Tongue (tissue), 2 donors: ENCODE data around the gene ACACA. TPM values are rescaled to one million over a fixed set of nuclear protein-coding genes. Genes with fewer than 3 reads are reported as not detected.
"Not testable (repeated sequence)": the region's sequence is repeated elsewhere in the genome, so short reads cannot be mapped to it uniquely, and the experiment has no call there.

Source experiments
- DNase-seq: peaks from one replicate; pipeline ENCODE4 v3.0.0-alpha.2; 2015
- total RNA-seq: library from RNA; depleted of rRNA; stranded (reverse); fragments of >200 nt; gene quantifications from one replicate; pipeline ENCODE4 v1.2.3, GENCODE V29; 2014

Gene ACACA
- total RNA-seq, 1 donor from 2014 or later: 45.0 TPM

DNA sequence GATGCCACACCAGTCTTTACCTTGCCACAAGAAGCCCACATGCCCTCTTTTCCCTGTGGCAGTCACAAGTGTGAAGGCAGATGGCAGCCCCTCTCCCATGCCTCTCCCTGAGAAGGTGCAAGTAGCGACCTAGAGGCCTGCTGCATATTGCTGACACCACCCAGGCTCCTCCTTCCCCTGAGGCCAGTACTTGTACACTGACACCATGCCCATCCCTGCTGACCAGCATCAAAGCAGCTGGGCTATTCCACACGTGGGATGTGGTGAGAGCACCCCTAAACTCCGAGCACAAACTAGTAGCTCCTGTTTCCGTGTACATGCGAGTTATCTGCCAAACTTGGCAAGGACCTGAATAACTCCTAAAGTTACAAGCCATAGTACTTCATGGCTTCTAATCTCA is 308.5 kb downstream of the ACACA start:
- no peak for DNase-seq

DNA sequence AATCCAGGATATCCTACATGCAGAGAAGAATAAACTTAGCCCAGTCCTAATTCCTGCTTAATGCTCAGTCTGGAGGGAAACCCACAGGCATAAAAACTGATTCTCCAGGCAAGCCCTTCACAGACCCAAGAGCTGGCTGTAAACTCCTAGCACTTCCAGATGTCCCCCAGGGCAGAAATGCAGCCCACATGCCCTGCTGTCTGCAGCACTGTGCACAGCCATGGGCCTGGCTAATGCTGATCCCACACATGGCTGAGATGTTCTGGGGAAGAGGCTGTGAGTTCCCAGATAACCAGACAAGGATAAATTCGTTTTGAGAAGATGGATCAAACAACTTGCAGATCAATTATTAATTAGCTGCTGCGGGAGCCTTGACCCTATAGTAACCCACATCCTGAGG is 309.5 kb downstream of the ACACA start:
- DNase-seq: no peak

DNA sequence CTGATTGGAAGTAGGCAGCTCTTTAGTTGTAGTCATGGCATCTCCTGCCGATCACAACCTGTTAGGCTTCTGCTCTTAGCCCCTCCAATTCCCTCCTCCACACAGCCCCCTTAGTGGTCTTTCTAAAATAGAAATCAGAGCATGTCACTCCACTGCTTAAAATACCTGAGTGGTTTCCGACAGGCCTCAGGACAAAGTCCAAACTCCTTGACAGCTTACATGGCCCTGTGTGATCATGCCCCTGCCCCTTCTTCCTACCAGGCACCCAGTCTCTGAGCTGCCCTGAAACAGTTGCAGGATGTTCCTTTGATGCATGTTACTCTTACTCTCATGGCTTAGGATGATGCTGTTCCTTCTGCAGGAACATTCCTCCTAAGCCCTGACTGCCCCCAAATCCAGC is 310.6 kb downstream of the ACACA start:
- no peak for DNase-seq

DNA sequence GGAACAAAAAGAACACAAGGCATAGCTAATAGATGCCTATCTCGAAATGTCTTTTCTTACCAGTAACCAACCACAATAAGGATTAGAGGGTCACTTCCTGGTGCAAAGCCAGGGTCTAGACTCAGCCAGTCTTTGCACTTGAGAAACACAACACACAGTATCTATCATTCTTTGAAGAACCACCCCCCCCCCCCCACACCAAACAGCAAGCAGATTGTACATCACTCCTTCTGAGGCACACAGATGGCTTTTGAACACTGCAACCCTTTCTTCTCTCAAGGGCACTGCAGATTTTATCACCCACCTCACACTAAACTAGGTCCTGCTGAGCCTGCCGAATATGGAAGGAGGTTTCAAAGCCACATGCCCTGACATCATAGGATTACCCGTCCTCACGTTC is 312.2 kb downstream of the ACACA start:
- DNase-seq: no peak

DNA sequence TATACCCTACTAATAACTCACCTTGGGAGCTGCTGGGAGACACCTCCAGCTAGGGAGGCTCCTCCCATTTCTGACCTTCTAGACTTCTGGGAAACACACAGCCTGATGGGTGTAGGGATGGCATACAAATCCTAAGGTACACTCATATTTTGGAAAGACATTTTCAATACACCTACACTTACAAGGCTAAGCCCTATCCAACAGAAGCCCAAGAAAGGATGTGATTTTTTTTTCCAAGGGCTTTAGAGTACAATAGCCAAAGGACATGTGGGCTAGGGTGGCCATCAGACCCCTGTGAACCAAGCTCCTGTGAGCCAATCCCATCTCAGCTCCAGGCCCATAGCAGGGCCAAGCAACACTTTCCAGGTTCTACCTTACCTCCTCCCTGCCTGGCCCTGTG is 313.9 kb downstream of the ACACA start:
- no peak for DNase-seq

DNA sequence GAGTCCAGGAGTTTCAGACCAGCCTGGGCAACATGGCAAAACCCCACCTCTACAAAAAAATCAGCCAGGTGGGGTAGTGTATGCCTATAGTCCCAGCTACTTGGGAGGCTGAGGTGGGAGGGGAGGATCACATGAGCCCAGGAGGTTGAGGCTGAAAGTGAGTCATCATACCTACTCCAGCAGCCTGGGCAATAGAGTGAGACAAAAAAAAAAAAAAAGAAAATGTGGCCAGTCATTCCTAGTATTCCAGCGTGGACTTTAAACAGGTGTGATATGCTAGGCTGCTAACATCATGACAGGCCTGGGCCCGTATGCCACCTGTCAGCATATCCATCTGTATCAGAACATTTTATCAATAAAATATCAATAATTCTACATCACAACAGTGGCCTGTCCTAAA is 314.6 kb downstream of the ACACA start:
- no peak for DNase-seq

DNA sequence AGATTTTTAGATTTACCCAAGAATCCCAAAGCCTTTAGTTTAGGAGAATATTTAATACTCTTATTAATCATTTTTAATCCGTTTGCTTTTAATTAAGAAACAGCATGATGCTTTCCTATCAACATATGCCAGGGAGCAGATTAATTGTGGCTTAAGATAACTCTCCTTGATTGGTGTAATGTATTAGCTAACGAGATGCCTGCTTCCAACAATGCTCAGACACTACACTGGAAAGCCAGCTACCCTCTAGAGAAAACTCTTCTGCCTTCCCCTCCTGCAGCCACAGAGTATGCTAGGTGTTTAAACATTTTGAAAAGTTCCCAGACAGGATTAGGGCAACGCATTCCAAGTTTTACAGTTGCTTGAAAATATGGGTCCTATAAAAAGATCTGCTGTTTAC is 315.7 kb downstream of the ACACA start:
- DNase-seq: no peak

DNA sequence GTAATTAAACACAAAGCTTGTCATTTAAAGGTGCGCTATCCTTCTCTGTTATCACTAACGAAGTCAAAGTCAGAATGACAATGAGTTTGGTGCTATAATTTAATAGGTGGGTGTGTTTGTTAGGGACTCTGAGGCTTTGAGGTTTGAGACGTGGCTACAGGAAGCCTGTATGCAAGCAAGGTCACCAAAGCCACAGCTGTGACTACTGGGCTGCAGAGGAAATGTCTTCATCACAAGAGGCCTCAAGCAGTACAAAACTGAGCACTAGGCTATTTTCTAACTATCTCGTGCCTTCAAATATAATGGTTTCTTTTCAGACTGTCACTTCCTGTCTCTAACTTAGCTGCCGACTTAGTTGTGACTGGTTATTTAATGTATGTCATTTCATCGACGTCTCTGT is 316.7 kb downstream of the ACACA start:
- DNase-seq: no peak

DNA sequence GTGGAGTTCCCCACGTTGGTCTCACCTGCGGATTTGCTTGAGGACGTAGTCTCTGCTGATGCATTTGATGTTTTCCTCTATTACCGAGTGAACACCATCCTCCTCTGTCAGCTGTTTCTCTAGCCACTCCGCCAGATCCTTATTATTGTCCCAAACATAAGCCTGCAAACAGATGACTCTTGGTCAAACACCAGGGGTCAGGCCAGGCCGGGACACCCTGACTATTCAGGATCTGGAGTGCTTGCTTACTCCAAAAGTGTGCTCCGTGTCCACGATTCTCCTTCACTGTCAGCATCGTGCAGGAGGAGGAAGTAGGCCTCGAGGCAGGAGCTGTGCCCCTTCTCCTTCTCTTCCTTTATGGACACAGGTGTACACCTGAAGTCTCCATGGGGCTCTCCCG is 317.7 kb downstream of the ACACA start:
- DNase-seq: no peak

DNA sequence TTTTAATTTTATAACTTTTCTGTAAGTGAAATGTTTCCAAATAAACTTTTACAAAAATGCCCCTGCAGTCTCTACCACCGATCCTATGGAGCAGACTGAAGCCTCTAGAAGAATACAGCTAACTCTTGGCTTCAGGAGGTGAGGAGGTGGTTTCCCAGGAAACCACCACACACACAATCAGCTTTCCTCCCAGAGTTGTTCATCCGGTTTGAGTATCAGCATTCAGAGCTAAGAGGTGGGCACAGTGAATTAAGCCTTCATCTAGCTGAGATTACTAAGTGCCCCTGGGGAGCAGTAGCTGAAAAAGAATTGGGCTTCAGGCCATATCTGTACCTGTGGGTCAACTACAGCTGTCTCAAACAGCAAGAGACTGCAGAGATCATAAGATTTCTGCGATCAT is 318.2 kb downstream of the ACACA start:
- DNase-seq: peak; percentile 64

DNA sequence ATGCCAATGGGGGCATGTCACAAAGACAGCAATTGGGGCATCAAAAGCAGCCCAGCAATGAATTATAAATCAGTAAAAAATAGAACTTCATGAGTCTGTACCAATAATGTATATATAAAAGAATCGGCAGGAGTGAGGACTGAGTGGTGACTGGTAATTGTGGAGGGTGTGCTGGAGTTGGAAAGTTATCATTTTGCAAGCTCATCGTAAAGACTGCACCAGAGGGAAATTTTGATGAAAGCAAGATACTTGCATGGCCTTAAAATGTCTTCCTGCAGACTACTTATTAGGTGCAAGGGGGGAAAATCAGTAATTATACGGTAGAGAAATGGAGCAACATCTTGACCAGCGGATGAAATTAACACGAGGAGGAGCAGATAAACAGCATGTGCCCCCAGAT is 319.0 kb downstream of the ACACA start:
- DNase-seq: no peak

DNA sequence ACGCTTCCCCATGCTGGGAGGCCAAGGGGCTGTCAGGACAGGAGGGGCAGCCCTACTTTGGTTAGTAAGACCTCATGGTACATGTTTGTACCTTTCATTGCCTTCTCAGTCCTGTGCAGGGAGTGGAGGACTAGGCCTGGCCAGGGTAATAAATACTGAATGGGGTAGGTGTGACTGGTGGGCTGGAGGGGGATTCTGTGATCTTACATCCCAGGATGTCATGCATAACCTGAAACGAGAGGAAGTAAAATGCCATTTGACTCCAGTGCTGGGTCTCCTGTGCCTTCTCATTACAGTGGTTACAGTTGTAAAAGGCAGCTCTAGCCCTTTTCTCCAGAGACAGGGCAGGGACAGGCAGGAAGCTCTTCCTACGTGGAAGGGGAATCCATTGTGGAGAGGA is 319.7 kb downstream of the ACACA start:
- DNase-seq: no peak

DNA sequence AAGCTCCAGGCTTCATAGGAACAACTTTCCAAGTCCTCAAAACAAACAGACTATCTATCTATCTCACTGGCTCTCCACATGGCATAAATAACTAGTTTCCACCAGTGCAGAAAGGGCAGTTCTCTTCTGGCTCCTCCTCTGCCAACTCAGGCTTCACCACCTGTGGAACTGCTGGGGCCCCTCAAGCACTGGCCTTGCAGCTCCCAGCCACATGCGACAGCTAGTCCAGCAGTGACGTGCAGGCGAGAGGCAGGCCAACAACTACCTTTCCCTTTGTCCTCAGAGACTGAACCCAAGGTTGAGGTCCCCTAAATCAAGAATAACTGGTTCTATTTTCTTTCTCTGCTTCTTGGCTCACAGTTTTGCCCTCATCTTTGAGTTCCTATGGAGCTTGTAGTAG is 320.3 kb downstream of the ACACA start:
- DNase-seq: peak; percentile 45

DNA sequence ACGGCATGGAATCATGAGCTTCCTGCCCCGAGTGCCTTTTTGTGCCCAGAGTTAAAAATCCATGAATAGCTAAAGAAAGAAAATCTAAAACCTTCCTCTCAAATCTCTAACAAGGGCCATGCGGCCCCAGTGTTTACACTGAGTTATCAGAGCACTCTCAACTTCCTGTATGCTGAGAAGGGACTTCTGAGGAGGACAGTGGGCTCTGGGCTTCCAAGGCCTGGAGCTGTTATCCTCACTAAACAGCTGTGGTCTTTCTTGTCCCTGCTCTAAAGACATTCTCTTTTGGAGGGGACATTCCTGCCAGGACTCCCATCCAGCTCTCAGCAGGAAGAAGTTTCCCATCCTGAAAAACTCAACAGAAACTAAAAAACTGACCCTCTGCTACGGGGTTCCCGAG is 322.3 kb downstream of the ACACA start:
- no peak for DNase-seq

DNA sequence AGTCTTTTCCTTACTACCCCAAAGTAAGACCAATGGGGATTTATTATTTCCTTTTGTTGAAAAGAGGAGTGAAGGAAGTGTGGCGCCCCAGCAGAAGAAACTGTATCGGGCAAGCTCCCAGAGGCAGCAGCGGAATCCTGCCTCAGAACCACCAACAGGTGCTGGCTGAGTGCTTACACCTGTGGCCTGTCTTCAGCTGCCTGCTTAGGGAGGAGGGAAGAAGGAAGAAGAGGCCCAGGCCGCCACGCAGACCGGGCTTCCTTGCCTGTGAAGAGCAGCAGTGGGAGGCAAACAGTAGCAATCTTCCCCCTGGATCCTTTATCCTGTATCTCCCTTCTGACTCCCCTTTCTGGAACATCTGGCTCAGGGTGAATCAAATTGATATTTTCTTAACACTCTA is 323.2 kb downstream of the ACACA start:
- DNase-seq: peak; percentile 73

DNA sequence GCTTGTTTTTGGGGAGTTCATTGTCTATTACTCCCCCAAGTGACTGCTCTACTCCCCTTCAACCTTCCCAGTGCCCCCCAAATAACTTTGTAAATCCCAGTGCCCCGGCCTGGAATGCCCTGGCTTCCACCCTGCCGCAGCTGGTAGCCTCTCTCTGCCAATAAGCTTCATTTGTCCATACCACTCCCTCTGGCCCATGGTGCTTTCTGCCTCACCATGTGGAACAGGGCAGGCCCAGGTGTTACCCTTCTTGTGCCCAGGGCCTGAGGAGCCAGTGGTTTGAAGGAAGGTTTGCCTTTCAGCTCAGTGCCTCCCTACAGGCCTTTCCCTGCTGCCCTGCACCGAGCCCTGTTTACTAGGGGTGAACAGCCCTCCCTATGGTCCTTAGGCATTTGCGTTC is 323.7 kb downstream of the ACACA start:
- no peak for DNase-seq

DNA sequence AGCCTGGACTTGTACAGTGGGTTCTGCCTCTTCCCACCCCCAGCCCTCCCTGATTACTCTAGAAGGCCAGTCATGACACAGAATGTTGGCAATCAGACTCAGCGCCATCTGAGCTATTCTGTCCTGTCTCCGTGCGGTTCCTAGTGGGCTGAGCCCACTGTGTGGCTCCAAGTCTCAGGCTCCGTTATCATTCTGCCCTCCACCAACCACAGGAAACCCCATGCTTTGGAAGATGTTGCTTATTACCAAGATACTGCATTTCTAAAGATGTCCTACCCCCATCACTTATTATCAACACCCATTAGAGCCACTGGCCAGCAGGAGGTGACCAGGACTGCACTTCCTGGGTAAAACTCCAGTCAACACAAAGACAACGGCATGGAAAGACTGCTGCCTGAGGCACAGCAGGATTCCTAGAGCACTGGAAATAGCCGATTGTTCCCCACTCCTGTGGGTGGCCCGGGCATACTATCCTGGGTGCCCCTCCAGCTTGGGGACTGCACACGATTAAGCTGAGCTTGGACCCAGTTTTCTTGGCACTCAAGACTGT is 324.2 kb downstream of the ACACA start:
- no peak for DNase-seq

DNA sequence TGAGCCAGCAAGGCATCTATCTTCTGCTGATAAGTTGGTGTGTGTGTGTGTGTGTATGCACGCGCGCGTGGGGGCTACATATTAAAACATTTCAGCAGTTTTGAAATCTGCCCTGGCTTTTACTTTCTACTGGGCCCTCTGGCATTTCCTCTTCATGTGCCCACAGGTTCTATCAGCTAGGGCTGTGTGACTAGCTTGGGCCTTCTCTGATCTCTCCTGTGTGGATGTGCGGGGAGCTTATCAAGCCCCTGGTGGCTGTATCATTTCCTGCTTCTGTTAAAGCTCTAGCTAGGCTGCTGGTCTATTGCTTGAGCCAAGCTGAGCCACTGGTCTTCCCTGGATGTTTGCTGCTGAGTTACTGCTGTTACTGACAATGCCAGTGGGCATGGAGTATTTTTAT is 325.3 kb downstream of the ACACA start:
- DNase-seq: no peak

DNA sequence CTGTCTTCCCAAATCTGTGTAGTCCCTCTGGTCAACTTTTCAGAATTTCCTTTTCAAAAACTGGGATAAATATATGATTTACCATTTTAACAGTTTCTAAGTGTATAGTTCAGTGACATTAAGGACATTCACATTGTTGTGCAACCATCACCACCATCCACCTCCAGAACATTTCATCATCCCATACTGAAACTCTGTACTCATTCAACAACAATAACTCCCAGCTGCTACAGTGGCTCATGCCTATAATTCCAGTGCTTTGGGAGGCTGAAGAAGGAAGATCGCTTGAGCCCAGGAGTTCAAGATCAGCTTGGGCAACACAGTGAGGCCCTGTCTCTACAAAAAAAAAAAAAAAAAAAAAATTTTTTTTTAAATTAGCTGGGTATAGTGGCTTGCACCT is 326.9 kb downstream of the ACACA start:
- no peak for DNase-seq

DNA sequence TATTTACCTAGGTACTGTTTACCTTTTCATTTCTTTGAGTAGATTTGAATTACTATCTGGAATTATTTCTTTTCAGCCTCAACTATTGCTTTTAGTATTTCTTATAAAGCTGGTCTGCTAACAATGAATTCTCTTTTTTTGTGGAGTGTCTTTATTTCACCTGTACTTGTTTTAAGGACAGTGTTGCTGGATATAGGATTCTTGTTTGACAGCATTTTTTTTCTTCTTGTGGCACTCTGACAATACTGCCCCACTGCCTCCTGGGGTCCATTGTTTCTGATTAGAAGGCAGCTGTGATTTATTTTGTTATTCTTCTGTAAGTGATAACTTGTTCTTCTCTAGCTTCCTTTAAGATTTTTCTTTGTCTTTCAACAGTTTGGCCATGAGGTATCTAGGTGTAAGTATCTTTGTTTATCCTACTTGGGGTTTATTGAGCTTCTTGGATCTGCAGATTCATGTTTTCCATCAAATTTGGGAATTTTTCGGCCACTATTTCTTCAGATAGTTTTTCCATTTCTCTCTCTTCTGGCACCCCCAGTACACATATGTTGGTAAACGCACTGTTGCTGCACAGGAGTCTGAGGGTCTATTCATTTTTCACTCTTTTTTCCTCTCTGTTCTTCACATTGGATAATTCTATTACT is 327.4 kb downstream of the ACACA start:
- no peak for DNase-seq

DNA sequence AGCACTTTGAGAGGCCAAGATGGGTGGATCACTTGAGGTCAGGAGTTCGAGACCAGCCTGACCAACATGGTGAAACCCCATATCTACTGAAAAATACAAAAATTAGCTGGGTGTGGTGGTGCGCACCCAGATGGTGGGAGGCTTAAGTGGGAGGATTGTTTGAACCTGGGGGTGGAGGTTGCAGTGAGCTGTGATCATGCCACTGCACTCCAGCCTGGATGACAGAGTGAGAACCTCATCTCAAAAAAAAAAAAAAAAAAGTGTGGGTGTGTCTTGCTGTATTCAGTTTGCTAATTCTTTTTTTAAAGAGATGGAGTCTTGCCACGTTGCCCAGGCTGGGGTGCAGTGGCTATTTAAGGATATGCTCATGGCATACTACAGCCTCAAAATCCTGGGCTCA is 333.2 kb downstream of the ACACA start:
- DNase-seq: not testable (repeated sequence)

DNA sequence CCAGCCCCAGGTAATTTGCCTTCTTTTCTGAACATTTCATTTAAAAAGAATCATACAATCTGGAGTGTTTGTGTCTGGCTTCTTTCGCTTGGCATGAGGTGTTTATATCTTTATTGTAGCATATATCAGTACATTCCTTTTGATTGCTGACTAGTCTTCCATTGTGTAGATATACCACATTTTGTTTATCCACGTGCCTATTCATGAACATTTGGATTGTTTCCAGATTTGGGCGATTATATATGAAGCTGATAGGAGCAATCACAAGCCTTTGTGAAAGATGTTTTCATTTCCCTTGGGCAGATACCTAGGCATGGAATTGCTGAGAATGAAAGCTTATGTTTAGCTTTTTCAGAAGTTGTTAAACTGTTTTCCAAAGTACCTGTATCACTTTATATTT is 337.5 kb downstream of the ACACA start:
- no peak for DNase-seq

DNA sequence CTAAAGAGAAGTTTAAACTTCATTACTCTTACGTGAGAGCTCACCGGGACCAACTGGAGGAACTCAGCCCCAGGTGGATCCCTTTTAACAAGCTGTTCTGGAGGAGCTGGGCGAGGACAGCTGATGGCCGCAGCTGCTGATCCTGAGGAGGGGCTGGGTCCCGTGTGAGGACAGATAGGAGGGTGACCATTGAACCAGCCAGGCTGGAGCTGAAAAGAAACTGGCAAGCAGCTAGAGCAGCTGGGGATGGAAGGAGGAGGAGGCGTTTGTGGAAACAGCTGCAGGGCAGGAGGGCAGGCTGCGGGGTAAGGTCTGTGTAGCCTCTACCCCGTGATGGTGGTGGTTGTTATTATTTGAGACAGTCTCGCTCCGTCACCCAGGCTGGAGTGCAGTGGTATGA is 338.4 kb downstream of the ACACA start:
- DNase-seq: peak; percentile 85

DNA sequence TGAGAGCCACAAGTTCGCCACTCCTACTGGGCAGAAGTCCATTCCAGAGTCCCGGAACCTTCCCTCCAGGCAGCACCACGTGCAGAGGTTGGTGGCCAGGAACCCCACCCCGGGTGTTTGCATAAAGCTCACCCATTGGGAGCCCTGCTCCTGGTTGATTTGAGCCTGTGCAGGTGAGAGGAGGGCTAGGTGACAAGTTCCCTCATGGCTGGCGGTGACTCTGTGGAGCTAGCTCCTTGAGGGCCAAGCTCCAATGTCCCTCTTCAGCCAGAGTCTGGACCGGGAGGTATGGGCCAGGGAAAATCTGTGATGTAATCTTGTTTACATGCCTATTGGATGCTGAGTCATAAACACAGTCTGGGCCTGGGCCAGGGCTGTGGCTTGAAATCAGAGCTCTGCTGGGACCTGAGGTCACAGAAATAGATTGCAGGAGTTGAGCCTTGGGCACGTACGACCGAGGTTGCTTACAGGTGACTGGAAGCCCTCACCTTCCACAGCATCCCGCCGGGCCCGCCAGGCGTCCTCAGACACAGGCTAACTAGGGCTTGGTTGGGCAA is 339.0 kb downstream of the ACACA start:
- DNase-seq: peak; percentile 43
